Measurements from ENCODE around the gene RALGPS1. TPM values are rescaled to one million over a fixed set of nuclear protein-coding genes. Genes with fewer than 3 reads are reported as not detected.

Gene RALGPS1
- total RNA-seq, 1 donor from 2014 or later = 2.7 TPM

DNA sequence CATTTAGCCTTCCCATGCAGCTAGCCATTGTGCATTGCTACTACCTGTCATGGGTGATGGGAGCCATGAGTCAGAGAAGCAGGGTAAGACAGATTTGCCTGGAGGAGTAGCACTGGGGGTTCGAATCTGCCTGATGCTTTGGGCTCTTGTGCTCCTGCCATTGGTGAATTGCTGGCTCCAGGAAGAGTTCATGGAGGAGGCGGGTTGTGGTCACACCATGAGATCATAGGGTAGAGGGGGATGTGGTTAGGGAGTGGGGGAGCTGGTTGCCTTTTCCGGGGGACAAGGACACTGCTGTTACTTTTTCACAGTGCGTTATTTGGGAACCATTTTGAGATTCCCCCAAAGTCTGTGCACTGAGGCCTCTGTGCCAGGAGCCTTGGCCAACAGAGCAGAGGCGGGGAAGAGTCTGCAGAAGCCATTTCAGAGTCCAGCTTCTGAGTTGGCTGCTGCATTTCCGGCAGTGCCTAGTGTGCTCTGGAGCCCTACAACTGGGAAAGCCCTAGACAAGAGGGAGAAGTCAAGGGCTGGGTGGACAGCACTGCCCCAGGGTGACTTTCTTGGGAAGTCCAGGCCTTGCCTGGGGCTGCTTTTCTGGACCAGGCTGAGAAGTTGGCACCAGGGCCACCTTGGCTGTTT is 201.6 kb downstream of the RALGPS1 start:
- intact Hi-C loops (cut with micrococcal nuclease) = no loop called here

DNA sequence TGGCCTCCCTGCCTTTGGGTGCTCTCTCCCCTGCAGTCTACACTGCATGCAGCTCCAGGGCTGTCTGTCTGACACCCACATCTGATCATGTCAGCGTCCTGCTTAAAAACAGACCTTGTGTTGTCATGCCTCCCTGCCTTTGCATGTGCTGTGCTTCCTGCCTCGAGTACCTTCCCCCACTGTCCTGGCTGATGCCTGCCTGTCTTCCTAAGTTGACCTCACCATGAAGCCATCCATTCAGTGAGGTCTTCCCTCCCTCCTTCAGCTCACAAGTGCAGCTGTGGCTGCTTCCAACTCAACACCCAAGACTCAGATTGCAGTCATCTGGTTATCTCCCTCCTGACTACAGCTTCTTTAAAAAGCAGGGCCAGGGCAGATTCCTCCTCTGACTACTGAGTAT is 202.4 kb downstream of the RALGPS1 start:
- intact Hi-C loops (cut with micrococcal nuclease) = no loop called here

DNA sequence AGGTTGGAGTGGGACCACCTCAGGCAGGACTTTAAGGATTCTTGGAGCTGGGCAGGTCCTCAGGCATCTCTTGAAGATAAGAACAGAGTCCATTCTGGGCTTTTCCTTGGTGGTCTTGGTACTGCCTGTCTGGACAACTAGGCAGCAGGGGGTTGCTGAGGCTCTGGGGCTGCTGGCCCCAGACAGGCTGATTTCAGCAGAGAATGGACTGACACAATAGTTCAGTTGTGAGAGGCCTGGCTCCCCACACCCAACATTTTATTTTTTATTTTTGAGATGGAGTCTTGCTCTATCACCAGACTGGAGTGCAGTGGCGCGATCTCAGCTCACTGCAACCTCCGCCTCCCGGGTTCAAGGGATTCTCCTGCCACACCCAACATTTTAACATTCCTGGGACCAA is 203.2 kb downstream of the RALGPS1 start:
- intact Hi-C loops (cut with micrococcal nuclease) = no loop called here

DNA sequence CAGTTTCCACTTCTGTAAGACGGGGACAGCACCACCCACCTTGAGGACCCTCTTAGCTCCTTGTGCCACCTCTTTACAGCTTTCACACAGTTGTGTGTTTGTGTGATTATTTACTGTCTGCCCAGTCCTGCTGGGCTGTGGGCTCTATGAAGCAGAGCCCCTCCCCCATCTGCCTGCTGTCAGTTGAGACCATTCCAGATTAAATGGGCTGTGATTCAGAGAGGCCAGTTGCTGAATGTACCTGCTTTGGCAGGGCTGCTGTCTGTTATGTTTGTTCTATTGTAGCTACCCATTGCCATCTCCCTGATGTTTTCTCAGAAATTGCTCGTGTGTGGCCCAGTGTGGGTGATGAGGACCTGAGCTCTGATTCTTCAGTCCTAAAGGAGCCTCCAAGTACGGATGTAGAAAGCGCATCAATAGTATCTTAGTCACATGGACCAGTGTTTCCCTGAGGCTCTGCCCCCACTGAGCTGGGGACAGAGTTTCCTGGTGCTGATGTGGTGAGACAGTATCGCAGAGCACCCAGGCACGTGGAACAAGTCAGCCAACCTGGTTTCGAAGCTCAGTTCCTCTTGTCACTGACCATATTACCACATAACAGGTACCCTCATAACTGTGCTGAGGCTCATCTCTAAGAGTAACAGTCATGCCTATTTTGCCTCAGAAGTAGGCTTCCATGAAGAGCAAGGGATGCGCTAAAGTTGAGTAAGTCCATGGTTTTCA is 204.2 kb downstream of the RALGPS1 start:
- intact Hi-C loops (cut with micrococcal nuclease) = no loop called here

GRCh38 chr9:127119320-127119709 is 204.7 kb downstream of the RALGPS1 start:
- intact Hi-C loops (cut with micrococcal nuclease) = no loop called here

DNA sequence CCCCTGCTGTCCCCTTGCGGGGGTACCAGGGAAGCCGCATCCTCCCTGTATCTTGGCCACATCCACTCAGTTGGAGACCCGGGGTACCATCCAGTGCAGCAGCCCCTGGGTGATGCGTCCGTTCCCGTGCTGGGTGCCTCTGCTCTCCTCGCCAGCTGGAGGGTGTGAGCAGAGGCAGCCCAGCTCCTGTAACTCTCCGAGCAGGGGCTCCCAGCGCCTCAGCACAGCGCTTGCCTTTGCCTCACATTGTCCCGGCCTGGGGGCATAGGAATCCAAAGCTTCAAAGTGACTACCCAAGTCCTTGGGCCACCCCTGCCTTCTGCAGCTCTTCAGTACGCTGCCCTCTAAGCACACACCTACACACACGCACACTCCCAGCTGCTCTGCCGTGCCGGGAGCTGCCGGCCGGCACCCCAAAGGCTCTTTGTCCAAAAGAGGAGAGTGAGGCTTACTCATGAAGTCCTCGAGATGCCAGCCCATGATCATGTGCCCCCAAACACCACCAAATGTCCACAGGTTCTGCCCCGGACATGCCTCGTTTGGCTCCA is 207.1 kb downstream of the RALGPS1 start:
- intact Hi-C loops (cut with micrococcal nuclease) = no loop called here

DNA sequence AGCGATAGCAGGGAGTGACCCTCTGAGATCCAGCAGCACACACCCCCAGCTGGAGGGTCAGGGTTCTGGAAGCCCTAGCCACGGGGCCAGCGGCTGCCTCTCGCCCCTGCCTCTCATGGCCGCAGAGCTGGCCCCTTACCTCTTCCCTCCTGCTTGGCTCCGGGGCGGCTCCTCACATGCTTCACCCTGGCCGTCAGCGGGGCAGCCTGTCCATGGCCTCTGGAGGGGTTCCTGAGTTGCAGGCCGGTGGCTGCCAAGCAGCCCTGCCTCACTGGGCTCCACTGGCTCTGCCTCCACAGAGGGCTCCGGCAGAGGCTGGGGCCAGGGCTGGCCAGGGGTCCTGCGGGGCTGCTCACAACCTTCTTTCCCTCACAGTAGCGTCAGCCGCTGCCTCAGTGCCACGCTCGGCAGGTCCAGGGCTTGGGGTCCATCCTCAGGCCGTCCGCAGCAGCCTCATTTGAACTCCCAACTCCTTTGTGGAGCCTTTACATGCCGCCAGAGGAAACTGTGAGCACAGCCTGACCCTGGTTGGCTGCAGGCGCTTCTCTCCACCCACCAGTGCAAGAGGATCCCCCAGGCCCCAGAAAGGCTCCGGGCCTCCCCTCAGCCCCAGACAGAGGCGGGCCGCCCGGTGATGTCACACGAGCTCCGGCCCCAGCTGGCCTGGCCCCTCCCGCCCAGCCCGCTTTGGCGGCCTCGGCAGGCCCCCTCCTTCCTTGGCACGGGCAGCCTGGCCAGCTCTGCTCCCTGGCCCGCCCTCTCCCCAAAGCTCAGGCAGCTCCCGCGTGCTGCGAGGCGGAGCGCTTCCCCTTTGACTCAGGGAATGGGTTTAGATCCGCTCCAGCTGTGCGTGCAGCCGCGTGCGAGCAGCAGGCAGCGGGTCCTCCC is 207.8 kb downstream of the RALGPS1 start, which contains the start of gene ANGPTL2:
ANGPTL2 (minus strand) TSS at position 460 of the 888 bp plus-strand sequence. CDS start 13,904 bp downstream, outside the sequence.
- intact Hi-C loops (cut with micrococcal nuclease) = no loop called here

DNA sequence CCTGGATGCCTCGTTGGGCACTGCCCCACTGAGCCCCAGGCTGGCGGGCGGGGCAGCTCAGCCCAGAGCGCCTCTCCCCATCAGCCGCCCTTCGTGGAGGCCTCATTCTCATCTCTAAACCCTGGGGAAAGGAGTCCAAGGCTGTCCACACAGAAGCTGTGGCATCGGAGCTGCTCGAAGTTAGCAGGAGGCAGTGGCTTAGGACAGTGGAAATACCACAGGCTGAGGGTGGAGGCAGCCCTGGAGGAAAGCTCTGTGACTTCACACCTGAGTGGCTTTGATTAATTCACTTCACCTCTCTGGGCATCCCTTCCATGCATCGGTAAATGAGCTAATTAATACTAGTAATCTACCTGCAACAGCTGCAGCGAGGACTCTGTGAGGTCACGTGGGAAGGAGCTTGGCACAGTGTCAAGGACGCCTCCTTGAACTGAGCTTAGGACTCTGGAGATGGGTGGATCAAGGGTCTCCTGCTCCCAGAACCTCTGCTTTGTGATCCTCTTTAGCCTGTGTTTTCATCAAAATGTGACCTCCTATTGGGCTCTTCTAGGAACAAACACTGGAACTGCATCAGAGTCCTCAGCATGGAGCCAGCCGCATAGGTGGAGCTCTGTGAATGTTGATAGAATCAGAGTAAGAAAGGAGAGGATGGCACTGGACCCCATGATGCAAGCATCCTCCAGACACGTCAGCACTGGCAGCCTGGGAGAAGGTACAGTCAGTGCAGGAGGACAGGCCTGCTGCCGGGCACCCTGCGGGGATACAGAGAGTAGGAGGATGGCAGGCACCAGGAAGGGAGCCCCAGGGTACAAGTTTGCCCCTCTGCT is 208.7 kb downstream of the RALGPS1 start:
- intact Hi-C loops (cut with micrococcal nuclease) = no loop called here

GRCh38 chr9:127124111-127124531 is 209.5 kb downstream of the RALGPS1 start:
- intact Hi-C loops (cut with micrococcal nuclease) = no loop called here

- intact Hi-C loops (cut with micrococcal nuclease) = no loop called here
These were observed 210.2 kb downstream of the RALGPS1 start for GRCh38 chr9:127124792-127125191.

DNA sequence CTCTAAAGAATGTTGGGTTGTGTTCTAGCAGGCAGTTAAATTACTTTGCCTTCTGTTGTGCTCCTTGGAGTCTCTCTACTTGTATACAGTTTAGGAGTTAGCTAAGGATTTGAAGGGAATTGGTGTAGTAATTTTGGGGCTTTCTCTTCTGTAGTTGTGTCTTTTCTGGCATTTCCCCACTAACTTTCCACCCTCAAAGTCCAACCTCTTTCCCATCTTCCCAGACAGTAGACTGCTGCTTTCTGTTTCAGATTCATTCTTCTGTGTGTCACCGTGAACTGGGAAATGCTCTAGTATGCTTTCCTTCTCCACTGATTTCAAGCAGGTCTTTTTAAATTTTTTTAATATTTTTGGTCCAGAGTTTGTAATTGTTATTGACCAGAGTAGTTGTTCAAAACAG is 212.4 kb downstream of the RALGPS1 start:
- intact Hi-C loops (cut with micrococcal nuclease) = no loop called here

DNA sequence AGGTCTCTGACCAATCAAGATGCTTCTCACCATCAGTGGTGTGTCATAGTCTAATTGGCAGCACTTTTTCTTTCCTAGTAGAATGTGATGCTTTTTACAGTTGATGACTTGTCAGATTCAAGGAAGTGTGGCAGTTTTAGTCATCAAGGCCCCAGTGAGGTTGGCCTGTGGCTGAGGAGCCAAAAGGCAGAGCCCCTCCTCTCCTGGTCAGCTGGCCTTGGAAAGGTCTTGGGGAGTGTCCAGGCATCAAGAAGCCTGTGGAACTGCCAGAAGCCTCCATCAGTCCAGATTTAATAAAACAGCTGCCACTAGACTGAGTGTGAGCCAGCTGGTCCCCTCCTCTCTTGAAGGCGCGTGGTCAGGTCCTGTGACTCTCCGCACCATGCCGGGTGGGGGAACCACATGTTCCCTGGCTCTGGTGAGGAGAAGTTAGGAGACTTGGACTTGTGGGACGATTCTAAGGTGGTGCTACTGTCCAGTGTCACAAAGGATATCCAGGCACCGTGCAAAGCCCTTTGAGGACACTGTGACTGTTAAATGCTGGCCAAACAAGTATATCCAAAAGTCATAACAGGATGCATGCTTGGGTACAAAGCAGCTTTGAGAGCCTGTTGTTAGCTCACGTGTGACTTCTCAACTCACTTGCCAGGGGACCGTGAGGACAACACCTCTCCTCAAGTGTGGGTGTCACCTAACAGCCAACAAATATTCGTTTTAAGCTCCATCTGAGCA is 213.9 kb downstream of the RALGPS1 start:
- intact Hi-C loops (cut with micrococcal nuclease) = no loop called here

DNA sequence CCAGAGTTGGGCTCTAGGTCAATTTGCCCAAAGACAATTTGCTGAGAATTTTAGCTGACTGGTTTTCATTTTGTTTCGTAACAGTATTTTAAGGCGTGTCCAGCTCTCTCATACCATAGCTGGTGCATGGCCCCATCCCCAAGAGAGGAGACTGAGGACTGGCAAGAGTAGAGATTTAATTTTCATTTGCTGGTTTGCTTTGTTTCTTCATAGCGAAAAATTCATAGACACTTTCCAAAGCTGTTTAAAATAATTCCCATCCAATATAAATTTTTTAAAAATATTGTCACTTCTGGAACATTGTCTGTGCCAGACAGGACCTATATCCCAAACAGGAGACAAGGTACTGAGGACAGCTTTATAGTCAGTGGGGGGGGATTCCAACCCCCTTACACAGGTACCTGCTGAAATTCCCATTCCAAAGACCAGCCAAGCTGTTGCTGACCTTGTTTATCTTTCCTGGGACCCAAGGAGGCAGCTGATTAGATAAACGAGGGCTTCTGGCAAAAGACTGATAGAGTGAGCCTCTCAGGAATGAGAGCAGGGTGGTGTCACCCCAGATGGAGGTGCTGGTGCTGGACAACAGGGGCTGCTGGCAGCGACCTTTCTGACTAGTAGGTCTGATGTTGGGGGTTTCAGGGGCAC is 214.6 kb downstream of the RALGPS1 start:
- intact Hi-C loops (cut with micrococcal nuclease) = no loop called here

DNA sequence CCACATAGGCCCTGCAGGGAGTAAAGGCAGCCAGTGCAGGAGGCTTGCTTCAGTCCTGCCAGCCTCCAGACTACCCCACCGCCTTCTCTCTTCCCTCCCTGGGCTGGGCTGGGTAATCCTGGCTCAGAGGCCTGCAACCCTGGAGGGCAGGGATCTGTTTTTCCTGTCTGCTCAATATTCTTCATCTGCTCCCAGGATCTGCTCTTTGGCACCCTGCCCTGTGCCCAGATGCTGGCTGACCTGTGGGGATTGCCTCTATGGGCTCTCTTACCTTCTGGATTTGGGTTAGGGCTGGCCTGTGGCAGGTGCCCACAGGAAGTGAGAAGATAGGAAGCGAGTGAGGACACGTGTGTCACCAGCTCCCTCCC is 215.1 kb downstream of the RALGPS1 start:
- intact Hi-C loops (cut with micrococcal nuclease) = no loop called here

- intact Hi-C loops (cut with micrococcal nuclease) = no loop called here
These were observed 215.7 kb downstream of the RALGPS1 start for GRCh38 chr9:127130235-127130634.

DNA sequence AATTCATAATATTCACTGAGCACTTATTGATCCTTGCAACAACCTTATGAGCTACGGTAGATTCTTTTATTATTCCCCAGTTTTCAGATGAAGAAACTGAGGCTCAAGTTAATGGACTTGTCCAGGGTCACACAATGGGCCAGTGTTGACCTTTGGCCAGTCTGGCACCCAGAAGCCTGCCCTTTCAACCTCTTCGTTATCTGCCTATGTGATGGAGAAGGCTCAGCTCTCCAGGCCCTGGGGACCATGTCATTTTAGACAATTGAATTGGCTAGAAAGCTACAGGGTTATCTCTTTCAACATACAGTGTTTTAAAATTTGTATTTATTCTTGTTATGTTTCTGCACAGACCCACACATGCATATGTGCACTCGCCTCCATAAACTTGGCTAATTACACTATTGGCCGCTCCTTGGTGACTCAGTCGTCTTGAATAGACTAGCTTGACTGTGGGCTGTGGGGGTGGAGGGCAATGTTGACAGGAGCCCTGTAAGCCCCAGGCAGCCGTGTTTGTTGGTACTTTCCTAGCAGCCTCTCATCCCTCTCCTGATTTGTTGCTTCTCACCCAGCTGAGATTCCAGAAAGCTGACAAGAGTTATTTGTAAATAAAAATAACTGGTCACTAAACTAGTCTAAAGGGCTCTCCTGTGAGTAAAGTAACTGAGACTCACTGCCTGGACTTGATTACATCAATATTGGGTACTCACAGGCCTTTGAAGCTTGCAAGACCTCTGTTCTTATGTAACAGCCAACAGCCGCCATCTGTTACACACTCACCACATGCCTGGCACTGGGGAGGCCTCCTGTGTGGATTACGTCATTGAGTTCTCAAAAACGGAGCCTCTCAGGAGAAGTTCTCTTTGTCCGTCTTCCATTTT is 216.3 kb downstream of the RALGPS1 start:
- intact Hi-C loops (cut with micrococcal nuclease) = no loop called here

DNA sequence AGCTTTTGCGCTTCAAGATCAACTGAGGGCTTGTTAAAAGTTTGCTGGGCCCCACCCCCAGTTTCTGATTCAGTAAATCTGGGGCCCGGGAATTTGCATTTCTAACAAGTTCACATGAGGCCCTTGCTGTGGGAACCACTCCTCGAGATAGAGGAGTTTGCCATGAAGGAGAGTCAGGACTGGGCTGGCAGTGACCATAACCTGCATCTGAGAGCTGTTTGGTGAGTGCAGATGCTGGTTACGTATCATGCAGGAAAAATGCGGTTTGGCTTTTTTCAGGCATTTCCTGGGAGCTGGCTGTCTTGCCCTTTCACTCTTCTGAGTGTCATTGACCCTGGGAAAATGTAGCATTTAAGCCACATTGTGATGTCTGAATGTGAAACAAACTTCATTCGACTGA is 217.3 kb downstream of the RALGPS1 start:
- intact Hi-C loops (cut with micrococcal nuclease) = no loop called here

- intact Hi-C loops (cut with micrococcal nuclease) = no loop called here
These were observed 217.8 kb downstream of the RALGPS1 start for GRCh38 chr9:127132375-127132774.
